RWPE1 (cell line): ENCODE data around the gene SCML1.
A peak's percentile ranks its signal among the peaks of the same experiment; 100 is the strongest.
"Not testable (repeated sequence)": the region's sequence is repeated elsewhere in the genome, so short reads cannot be mapped to it uniquely, and the experiment has no call there.

Experiments
- CTCF ChIA-PET: fragments of 350-600 bp; sonication (Branson Sonifier 250); formaldehyde crosslinking; extraction: SDS; loops from one replicate; lab custom pipeline; 2021; lab: Yijun Ruan, JAX
- POLR2A ChIA-PET: fragments of 400-600 bp; formaldehyde crosslinking; extraction: SDS; loops from one replicate; lab custom pipeline; 2020; ENCODE audit warnings: antibody characterized with exemption; ENCODE audit not compliant: low non-redundant PET; lab: Yijun Ruan, JAX
- DNase-seq: peaks from one replicate; pipeline ENCODE4 v3.0.0; 2012; ENCODE audit warnings: low spot score
- H3K27ac ChIP-seq: fragments of 450-650 bp; 2 replicates; pipeline ENCODE4 v1.5.1; 2017
- TF ChIP-seq, protein P1 (sequence below): fragments of 450-650 bp; conservative IDR thresholded peaks from 2 replicates; pipeline ENCODE4 v1.5.1; 2017; ENCODE audit warnings: low read depth, mild to moderate bottlenecking

SCML1 gene

DNA sequence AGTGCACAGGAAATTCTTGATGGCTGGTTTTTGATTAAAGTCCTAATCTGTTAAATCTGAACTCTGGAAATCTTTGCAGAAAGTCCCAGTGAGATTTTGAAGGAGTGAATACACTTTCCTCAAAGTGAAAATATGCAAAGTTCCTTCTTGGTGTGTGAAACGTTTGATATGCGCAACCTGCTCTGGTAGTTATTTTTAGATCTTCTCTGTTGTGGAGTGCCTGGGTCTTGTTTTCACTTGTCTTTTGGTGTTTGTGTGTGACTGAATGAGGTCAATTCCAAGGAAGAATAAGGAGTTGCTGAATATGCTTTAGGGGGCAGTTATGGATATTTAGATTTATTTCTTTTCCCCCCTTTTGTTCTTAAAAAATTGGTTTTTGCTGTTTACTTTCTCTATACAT is 41.7 kb downstream of the SCML1 start:
- ChIA-PET POLR2A (no interaction called here), CTCF (no interaction called here)
- no peak overlapping the region for H3K27ac ChIP-seq
- DNase-seq: no peak
- TF ChIP-seq, protein P1, sequence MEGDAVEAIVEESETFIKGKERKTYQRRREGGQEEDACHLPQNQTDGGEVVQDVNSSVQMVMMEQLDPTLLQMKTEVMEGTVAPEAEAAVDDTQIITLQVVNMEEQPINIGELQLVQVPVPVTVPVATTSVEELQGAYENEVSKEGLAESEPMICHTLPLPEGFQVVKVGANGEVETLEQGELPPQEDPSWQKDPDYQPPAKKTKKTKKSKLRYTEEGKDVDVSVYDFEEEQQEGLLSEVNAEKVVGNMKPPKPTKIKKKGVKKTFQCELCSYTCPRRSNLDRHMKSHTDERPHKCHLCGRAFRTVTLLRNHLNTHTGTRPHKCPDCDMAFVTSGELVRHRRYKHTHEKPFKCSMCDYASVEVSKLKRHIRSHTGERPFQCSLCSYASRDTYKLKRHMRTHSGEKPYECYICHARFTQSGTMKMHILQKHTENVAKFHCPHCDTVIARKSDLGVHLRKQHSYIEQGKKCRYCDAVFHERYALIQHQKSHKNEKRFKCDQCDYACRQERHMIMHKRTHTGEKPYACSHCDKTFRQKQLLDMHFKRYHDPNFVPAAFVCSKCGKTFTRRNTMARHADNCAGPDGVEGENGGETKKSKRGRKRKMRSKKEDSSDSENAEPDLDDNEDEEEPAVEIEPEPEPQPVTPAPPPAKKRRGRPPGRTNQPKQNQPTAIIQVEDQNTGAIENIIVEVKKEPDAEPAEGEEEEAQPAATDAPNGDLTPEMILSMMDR: no peak

DNA sequence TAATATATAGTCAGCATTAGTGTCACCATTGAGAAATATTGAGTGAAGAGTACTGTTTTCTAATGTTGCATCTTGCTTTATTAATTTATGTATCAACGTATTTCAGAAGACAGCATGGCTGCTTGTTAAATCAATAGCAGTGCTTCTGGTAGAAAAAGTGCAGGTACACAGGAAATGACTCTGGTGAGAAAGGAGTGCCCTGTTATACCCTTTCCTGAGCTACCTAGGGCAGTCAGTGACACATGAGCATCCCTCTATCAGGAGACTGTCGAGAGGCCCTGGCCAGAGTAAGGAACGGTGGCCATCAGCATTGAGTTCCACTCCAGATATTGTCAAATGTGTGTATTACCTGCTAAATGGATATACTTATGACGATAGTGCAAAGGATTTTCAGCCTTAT is 42.1 kb downstream of the SCML1 start:
- CTCF ChIA-PET: no interaction called here
- TF ChIP-seq, protein P1: no peak
- no peak for DNase-seq
- no peak overlapping the region for H3K27ac ChIP-seq
- POLR2A ChIA-PET: no interaction called here

DNA sequence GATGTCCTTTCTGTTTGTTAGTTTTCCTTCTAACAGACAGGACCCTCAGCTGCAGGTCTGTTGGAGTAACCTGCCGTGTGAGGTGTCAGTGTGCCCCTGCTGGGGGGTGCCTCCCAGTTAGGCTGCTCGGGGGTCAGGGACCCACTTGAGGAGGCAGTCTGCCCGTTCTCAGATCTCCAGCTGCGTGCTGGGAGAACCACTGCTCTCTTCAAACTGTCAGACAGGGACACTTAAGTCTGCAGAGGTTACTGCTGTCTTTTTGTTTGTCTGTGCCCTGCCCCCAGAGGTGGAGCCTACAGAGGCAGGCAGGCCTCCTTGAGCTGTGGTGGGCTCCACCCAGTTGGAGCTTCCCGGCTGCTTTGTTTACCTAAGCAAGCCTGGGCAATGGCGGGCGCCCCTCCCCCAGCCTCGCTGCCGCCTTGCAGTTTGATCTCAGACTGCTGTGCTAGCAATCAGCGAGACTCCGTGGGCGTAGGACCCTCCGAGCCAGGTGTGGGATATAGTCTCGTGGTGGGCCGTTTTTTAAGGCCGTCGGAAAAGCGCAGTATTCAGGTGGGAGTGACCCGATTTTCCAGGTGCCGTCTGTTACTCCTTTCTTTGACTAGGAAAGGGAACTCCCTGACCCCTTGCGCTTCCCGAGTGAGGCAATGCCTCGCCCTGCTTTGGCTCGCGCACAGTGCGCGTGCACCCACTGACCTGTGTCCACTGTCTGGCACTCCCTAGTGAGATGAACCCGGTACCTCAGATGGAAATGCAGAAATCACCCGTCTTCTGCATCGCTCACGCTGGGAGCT is 49.5 kb downstream of the SCML1 start:
- peak overlapping the region; percentile 78 for H3K27ac ChIP-seq

DNA sequence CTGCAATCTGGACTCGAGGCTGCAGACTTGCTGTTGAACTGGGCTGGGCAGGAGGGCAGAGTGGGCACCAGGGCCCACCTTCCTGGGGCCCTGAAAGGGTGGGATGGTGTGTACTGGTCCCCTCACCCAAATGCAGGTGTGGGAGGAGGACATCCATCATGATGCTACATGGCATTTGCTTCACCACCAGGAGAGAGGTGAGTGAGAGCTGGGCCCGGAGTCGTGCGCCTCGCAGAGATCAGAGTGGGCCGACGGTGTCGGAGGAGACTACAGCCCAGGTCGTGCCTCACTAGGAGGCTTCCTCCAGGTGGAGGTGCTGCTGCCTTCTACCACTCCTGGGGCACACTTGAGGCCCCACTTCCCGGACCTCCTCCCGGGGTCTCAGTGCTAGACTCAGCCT is 50.3 kb downstream of the SCML1 start:
- ChIA-PET CTCF (interaction anchor here (0.6 to 1.5 kb wide), 3 partner anchors 27 to 499 kb away, joined by 3 to 4 read pairs (median 3); no protein-coding TSS in a partner anchor), POLR2A (no interaction called here)
- peak overlapping the region; percentile 78 for H3K27ac ChIP-seq
- TF ChIP-seq, protein P1: no peak
- no peak for DNase-seq

More for the DNA sequence above, 49.5 kb downstream of the SCML1 start:
- POLR2A ChIA-PET, CTCF ChIA-PET, DNase-seq: not testable (repeated sequence)

DNA sequence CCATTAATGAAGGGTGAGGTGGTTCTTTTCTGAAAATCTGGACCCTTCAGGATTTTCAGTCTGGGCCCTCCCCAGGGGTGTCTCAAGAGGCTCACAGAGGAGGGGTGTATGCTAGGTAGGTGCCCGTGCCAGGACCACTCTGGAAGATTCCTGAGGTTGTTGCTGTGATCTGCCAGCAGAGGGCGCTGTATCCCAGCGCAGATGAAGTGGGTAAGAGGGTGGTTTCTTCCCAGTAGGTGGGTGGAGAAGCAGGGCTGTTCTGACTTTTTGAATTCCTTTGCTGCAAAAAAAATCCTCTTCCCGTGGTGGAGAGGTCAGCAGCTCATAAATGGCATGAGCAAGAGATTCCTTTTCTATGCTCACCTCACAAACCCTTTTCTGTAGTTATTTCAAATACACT is 51.1 kb downstream of the SCML1 start:
- peak; percentile 42 for DNase-seq
- CTCF ChIA-PET: interaction anchor here (1.0 to 1.5 kb wide), 2 partner anchors 26 to 54 kb away, joined by 3 to 4 read pairs; no protein-coding TSS in a partner anchor
- no peak overlapping the region for H3K27ac ChIP-seq
- TF ChIP-seq, protein P1: peak; percentile 59
- POLR2A ChIA-PET: no interaction called here

DNA sequence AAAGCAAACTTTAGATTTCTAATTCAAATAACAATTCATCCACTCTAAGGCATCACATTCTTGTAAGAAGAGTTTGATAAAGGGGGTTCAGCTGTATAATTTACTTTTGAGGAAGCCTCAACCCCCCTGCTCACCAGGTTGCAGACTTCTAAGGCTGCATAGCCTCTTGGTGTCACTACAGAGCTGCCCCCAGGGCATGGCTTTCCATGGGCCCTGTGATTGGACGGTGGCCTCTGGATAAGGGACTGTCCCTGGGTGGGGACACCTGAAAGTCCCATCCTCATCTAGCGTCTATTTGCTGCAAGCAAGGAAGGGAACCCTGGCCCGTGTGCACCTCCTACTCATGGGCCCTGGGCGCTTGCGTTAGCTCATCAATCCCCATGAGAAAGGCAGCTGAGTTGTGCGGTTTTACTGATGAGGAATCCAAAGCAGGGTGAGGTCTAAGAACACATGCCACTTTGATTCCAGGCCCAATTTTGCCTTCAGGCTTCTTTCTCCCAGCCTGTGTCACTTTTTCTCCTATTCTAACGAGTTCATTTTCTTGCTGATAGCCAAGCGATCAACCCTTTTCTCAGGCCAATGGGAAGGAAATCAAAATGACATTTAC is 51.8 kb downstream of the SCML1 start:
- no peak overlapping the region for H3K27ac ChIP-seq
- ChIA-PET CTCF (interaction anchor here (0.7 to 1.5 kb wide), 2 partner anchors 25 to 595 kb away, joined by 3 to 4 read pairs; no protein-coding TSS in a partner anchor), POLR2A (no interaction called here)
- DNase-seq: no peak
- TF ChIP-seq, protein P1: no peak

DNA sequence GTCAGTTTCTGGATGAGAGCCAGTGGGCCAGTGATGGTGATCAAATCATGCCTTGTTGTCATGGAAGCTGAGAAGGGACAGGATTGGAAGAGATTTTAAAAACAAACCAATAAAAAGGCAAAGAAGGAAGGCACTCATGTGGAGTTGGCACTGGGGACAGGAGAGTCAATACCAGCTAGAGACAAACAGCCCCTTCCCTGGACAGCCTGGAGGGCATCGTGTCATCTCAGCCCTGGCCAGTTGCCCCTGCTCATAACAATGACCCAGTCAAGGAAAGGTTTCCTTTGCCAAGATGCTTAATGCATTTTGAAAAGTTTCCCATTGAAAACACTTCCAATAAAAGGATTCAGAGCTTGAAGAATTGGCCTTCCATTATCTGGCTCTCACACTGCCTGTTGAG is 55.5 kb downstream of the SCML1 start:
- no peak for DNase-seq
- TF ChIP-seq, protein P1: no peak
- ChIA-PET CTCF (no interaction called here), POLR2A (no interaction called here)
- no peak overlapping the region for H3K27ac ChIP-seq
